Skeletal muscle satellite cell (primary cell): ENCODE results near the gene GRIN1.

ENCODE experiments used
- H3K27me3 ChIP-seq: 2 replicates; pipeline ENCODE4 v1.7.0; 2013; ENCODE audit warnings: low read length; ENCODE audit not compliant: control insufficient read depth, insufficient read depth
- H3K36me3 ChIP-seq: 2 replicates; pipeline ENCODE4 v1.7.0; 2013; ENCODE audit warnings: mild to moderate bottlenecking, control low read depth, low read length; ENCODE audit not compliant: insufficient read depth
- H3K4me1 ChIP-seq: 2 replicates; pipeline ENCODE4 v1.7.0; 2013; ENCODE audit warnings: low read length; ENCODE audit not compliant: control insufficient read depth, insufficient read depth
- H3K4me2 ChIP-seq: 2 replicates; pipeline ENCODE4 v1.7.0; 2013; ENCODE audit warnings: mild to moderate bottlenecking, low read length
- H3K4me3 ChIP-seq: 2 replicates; pipeline ENCODE4 v1.7.0; 2013; ENCODE audit warnings: low read length
- H3K9ac ChIP-seq: 2 replicates; pipeline ENCODE4 v1.7.0; 2013; ENCODE audit warnings: mild to moderate bottlenecking, low read depth, low read length, moderate library complexity
- H3K9me3 ChIP-seq: replicated peaks from 2 replicates; pipeline ENCODE4 v1.7.0; 2013; ENCODE audit warnings: mild to moderate bottlenecking, control low read depth, low read length

Gene GRIN1

GRCh38 chr9:137158625-137159024 lies 19.7 kb downstream of the GRIN1 start:
- Histone ChIP-seq H3K4me3 (no peak overlapping the region), H3K9me3 (no peaks in the 10 kb centered on the region), H3K36me3 (no peaks in the 10 kb centered on the region), H3K27me3 (peaks cover 70% of the 10 kb centered on the region), H3K4me2 (no peak overlapping the region), H3K9ac (no peak overlapping the region), H3K4me1 (peaks cover 4% of the 10 kb centered on the region)

GRCh38 chr9:137159105-137160053 lies 20.4 kb downstream of the GRIN1 start:
- Histone ChIP-seq H3K36me3 (no peaks in the 10 kb centered on the region), H3K4me1 (peaks cover 4% of the 10 kb centered on the region), H3K9me3 (no peaks in the 10 kb centered on the region), H3K9ac (no peak overlapping the region), H3K27me3 (peaks cover 78% of the 10 kb centered on the region), H3K4me3 (no peak overlapping the region), H3K4me2 (no peak overlapping the region)

- H3K36me3 ChIP-seq: no peaks in the 10 kb centered on the region
- peaks cover 4% of the 10 kb centered on the region for H3K4me1 ChIP-seq
- no peaks in the 10 kb centered on the region for H3K9me3 ChIP-seq
- no peak overlapping the region for H3K9ac ChIP-seq
- H3K4me2 ChIP-seq: no peak overlapping the region
- H3K27me3 ChIP-seq: peaks cover 84% of the 10 kb centered on the region
- no peak overlapping the region for H3K4me3 ChIP-seq
Observed at GRCh38 chr9:137160054-137160425, 21.1 kb downstream of the GRIN1 start.

GRCh38 chr9:137160716-137161557 lies 22.0 kb downstream of the GRIN1 start:
- Histone ChIP-seq H3K4me1 (peaks cover 4% of the 10 kb centered on the region), H3K36me3 (no peaks in the 10 kb centered on the region), H3K27me3 (peaks cover 84% of the 10 kb centered on the region)

GRCh38 chr9:137161558-137162486 lies 22.9 kb downstream of the GRIN1 start:
- no peak overlapping the region for H3K4me3 ChIP-seq
- peaks cover under 1% of the 10 kb centered on the region for H3K4me1 ChIP-seq
- H3K9ac ChIP-seq: no peak overlapping the region
- H3K4me2 ChIP-seq: no peak overlapping the region
- H3K9me3 ChIP-seq: no peaks in the 10 kb centered on the region
- no peaks in the 10 kb centered on the region for H3K36me3 ChIP-seq
- H3K27me3 ChIP-seq: peaks cover 84% of the 10 kb centered on the region

More at GRCh38 chr9:137160716-137161557, 22.0 kb downstream of the GRIN1 start:
- Histone ChIP-seq H3K9ac (no peak overlapping the region), H3K4me2 (no peak overlapping the region), H3K4me3 (no peak overlapping the region), H3K9me3 (no peaks in the 10 kb centered on the region)

GRCh38 chr9:137162505-137163364 lies 23.8 kb downstream of the GRIN1 start:
- Histone ChIP-seq H3K4me3 (peak overlapping the region; percentile 28), H3K27me3 (peaks cover 81% of the 10 kb centered on the region), H3K9ac (no peak overlapping the region)

GRCh38 chr9:137163365-137163715 lies 24.4 kb downstream of the GRIN1 start:
- Histone ChIP-seq H3K9ac (no peak overlapping the region), H3K4me3 (peak overlapping the region; percentile 28), H3K4me2 (peak overlapping the region; percentile 78), H3K27me3 (peaks cover 79% of the 10 kb centered on the region), H3K4me1 (no peaks in the 10 kb centered on the region), H3K36me3 (no peaks in the 10 kb centered on the region), H3K9me3 (no peaks in the 10 kb centered on the region)

More at GRCh38 chr9:137162505-137163364, 23.8 kb downstream of the GRIN1 start:
- Histone ChIP-seq H3K4me1 (no peaks in the 10 kb centered on the region), H3K36me3 (no peaks in the 10 kb centered on the region), H3K4me2 (peak overlapping the region; percentile 78), H3K9me3 (no peaks in the 10 kb centered on the region)

GRCh38 chr9:137163805-137164204 lies 24.9 kb downstream of the GRIN1 start:
- peaks cover 77% of the 10 kb centered on the region for H3K27me3 ChIP-seq
- H3K4me1 ChIP-seq: peaks cover 4% of the 10 kb centered on the region
- H3K9me3 ChIP-seq: no peaks in the 10 kb centered on the region
- H3K4me3 ChIP-seq: no peak overlapping the region
- H3K9ac ChIP-seq: no peak overlapping the region
- no peak overlapping the region for H3K4me2 ChIP-seq
- no peaks in the 10 kb centered on the region for H3K36me3 ChIP-seq

- H3K4me1 ChIP-seq: peaks cover 11% of the 10 kb centered on the region
- H3K9me3 ChIP-seq: no peaks in the 10 kb centered on the region
- H3K27me3 ChIP-seq: peaks cover 77% of the 10 kb centered on the region
- no peak overlapping the region for H3K4me2 ChIP-seq
- no peak overlapping the region for H3K9ac ChIP-seq
- H3K4me3 ChIP-seq: no peak overlapping the region
- H3K36me3 ChIP-seq: no peaks in the 10 kb centered on the region
Observed at GRCh38 chr9:137164370-137165249, 25.7 kb downstream of the GRIN1 start.
